ENCODE data around the gene EPGN.

DNA sequence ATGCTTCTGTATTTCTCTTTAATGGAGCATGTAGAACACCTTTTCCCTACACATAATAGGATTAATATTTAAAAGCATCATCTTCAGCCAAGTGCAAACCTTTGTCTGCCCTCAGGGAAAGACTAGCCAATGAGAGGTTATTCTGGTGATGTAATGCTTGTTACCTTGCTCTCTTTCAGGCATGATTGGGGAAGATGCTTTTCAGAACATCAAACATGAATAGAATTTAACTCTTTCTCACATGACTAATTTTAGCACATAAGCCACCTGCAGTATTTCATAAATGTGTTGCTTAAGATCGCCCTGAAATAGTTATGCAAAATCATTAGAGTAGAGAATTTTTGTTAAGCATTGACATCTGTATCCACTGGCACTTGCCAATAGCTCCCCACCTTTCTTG, 10.7 kb upstream of the EPGN start:
- TF ChIP-seq POLR2AphosphoS5 (IDR thresholded peaks at IDR 0.05; ENCODE audit: low read depth, low read length) (no peak), FOXP2 (optimal IDR thresholded peaks at IDR 0.05; ENCODE audit: borderline replicate concordance, extremely low read depth, extremely low read length, insufficient read depth) (no peak), TAF1 (IDR thresholded peaks at IDR 0.05; ENCODE audit: borderline replicate concordance, insufficient read depth, low read length) (no peak)
- TF ChIP-seq, protein P1, sequence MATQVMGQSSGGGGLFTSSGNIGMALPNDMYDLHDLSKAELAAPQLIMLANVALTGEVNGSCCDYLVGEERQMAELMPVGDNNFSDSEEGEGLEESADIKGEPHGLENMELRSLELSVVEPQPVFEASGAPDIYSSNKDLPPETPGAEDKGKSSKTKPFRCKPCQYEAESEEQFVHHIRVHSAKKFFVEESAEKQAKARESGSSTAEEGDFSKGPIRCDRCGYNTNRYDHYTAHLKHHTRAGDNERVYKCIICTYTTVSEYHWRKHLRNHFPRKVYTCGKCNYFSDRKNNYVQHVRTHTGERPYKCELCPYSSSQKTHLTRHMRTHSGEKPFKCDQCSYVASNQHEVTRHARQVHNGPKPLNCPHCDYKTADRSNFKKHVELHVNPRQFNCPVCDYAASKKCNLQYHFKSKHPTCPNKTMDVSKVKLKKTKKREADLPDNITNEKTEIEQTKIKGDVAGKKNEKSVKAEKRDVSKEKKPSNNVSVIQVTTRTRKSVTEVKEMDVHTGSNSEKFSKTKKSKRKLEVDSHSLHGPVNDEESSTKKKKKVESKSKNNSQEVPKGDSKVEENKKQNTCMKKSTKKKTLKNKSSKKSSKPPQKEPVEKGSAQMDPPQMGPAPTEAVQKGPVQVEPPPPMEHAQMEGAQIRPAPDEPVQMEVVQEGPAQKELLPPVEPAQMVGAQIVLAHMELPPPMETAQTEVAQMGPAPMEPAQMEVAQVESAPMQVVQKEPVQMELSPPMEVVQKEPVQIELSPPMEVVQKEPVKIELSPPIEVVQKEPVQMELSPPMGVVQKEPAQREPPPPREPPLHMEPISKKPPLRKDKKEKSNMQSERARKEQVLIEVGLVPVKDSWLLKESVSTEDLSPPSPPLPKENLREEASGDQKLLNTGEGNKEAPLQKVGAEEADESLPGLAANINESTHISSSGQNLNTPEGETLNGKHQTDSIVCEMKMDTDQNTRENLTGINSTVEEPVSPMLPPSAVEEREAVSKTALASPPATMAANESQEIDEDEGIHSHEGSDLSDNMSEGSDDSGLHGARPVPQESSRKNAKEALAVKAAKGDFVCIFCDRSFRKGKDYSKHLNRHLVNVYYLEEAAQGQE (IDR thresholded peaks at IDR 0.05; ENCODE audit: insufficient read depth in 1 of 2, low read depth in 2 of 2, low read length in 2 of 2) = no peak
